Activated T-helper 17 cell treated with anti-CD3 and anti-CD28 coated beads, Interleukin-2, amount 50 U/mL, for 72 hours (primary cell): ENCODE results near the gene SIK3. TPM values are rescaled to one million over a fixed set of nuclear protein-coding genes. Genes with fewer than 3 reads are reported as not detected.

ENCODE experiments used
- ATAC-seq: fragments of 150-1000 bp; cut with Tn5 transposase; replicated peaks from 2 replicates; pipeline ENCODE4 v1.10.0; 2021; ENCODE audit warnings: mild to moderate bottlenecking, moderate library complexity
- H3K27ac Mint-ChIP-seq: one replicate; pipeline ENCODE4 v1.8.0; 2022; ENCODE audit warnings: mixed read lengths
- H3K27me3 Mint-ChIP-seq: one replicate; pipeline ENCODE4 v1.8.0; 2022; ENCODE audit warnings: mixed read lengths
- H3K36me3 Mint-ChIP-seq: one replicate; pipeline ENCODE4 v1.8.0; 2022; ENCODE audit warnings: low read depth, mild to moderate bottlenecking, mixed read lengths
- H3K4me1 Mint-ChIP-seq: one replicate; pipeline ENCODE4 v1.8.0; 2022; ENCODE audit warnings: mixed read lengths
- H3K4me3 Mint-ChIP-seq: one replicate; pipeline ENCODE4 v1.8.0; 2022; ENCODE audit warnings: mild to moderate bottlenecking, mixed read lengths
- H3K9me3 Mint-ChIP-seq: one replicate; pipeline ENCODE4 v1.8.0; 2022; ENCODE audit warnings: mixed read lengths
- total RNA-seq, 2 donors: library from RNA; stranded (reverse); gene quantifications; one replicate each; pipeline ENCODE4 v1.2.3, GENCODE V29; 2022

SIK3 gene
- total RNA-seq, 2 donors from 2014 or later, result 41.9 to 55.7 TPM

DNA sequence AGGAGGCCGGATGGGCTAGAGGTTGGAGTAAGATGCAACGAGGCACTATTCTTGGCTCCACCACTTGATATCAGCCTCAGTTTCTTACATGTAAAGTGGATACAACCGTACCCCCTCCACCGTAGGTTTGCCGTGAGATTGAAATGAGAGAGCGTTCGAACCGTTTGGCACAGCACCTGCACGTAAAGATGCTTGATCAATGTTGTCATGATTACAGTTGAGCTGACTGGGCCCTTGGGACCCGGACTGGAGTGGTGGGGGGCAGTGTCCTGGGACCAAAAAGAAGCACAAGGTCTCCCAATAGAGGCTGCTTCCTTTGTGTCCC lies 264.8 kb downstream of the SIK3 start:
- Mint-ChIP-seq H3K27me3 (no peaks in the 10 kb centered on the region), H3K4me3 (no peak overlapping the region), H3K4me1 (no peaks in the 10 kb centered on the region), H3K27ac (no peak overlapping the region), H3K9me3 (no peaks in the 10 kb centered on the region), H3K36me3 (no peaks in the 10 kb centered on the region)
- no peak for ATAC-seq

DNA sequence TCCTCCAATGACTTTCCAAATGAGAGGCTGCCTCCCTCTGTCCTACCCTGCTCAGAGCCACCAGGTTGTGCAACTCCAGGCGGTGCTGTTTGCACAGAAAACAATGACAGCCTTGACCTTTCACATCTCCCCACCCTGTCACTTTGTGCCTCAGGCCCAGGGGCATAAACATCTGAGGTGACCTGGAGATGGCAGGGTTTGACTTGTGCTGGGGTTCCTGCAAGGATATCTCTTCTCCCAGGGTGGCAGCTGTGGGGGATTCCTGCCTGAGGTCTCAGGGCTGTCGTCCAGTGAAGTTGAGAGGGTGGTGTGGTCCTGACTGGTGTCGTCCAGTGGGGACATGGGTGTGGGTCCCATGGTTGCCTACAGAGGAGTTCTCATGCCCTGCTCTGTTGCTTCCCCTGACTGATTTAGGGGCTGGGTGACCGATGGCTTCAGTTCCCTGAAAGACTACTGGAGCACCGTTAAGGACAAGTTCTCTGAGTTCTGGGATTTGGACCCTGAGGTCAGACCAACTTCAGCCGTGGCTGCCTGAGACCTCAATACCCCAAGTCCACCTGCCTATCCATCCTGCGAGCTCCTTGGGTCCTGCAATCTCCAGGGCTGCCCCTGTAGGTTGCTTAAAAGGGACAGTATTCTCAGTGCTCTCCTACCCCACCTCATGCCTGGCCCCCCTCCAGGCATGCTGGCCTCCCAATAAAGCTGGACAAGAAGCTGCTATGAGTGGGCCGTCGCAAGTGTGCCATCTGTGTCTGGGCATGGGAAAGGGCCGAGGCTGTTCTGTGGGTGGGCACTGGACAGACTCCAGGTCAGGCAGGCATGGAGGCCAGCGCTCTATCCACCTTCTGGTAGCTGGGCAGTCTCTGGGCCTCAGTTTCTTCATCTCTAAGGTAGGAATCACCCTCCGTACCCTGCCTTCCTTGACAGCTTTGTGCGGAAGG lies 265.6 kb downstream of the SIK3 start:
- no peaks in the 10 kb centered on the region for H3K4me1 Mint-ChIP-seq
- H3K27ac Mint-ChIP-seq, result no peak overlapping the region
- no peak for ATAC-seq
- no peak overlapping the region for H3K4me3 Mint-ChIP-seq
- H3K36me3 Mint-ChIP-seq, result no peaks in the 10 kb centered on the region
- no peaks in the 10 kb centered on the region for H3K27me3 Mint-ChIP-seq
- H3K9me3 Mint-ChIP-seq, result no peaks in the 10 kb centered on the region

DNA sequence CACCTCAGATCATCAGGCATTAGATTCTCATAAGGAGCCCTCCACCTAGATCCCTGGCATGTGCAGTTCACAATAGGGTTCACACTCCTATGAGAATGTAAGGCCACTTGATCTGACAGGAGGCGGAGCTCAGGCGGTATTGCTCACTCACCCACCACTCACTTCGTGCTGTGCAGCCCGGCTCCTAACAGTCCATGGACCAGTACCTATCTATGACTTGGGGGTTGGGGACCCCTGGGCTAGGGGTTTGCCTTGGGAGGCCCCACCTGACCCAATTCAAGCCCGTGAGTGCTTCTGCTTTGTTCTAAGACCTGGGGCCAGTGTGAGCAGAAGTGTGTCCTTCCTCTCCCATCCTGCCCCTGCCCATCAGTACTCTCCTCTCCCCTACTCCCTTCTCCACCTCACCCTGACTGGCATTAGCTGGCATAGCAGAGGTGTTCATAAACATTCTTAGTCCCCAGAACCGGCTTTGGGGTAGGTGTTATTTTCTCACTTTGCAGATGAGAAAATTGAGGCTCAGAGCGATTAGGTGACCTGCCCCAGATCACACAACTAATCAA lies 266.4 kb downstream of the SIK3 start:
- Mint-ChIP-seq H3K4me3 (no peak overlapping the region), H3K36me3 (no peaks in the 10 kb centered on the region), H3K4me1 (no peaks in the 10 kb centered on the region), H3K27ac (no peak overlapping the region), H3K9me3 (no peaks in the 10 kb centered on the region), H3K27me3 (no peaks in the 10 kb centered on the region)
- no peak for ATAC-seq

GRCh38 chr11:116830184-116830912 lies 267.9 kb downstream of the SIK3 start:
- Mint-ChIP-seq H3K4me3 (no peak overlapping the region), H3K27me3 (no peaks in the 10 kb centered on the region), H3K36me3 (no peaks in the 10 kb centered on the region), H3K27ac (no peak overlapping the region), H3K4me1 (no peaks in the 10 kb centered on the region), H3K9me3 (no peaks in the 10 kb centered on the region)
- no peak for ATAC-seq

DNA sequence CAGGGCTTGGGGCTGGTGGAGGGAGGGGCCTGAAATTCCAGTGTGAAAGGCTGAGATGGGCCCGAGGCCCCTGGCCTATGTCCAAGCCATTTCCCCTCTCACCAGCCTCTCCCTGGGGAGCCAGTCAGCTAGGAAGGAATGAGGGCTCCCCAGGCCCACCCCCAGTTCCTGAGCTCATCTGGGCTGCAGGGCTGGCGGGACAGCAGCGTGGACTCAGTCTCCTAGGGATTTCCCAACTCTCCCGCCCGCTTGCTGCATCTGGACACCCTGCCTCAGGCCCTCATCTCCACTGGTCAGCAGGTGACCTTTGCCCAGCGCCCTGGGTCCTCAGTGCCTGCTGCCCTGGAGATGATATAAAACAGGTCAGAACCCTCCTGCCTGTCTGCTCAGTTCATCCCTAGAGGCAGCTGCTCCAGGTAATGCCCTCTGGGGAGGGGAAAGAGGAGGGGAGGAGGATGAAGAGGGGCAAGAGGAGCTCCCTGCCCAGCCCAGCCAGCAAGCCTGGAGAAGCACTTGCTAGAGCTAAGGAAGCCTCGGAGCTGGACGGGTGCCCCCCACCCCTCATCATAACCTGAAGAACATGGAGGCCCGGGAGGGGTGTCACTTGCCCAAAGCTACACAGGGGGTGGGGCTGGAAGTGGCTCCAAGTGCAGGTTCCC lies 268.6 kb downstream of the SIK3 start, which contains the start of gene APOC3:
Gene APOC3, plus strand, starts transcription at position 383 of the 659 bp plus-strand sequence. CDS start 676 bp downstream, outside the sequence.
- Mint-ChIP-seq H3K9me3 (no peaks in the 10 kb centered on the region), H3K27ac (no peak within 1 kb of the TSS)

GRCh38 chr11:116828632-116829524 lies 269.4 kb downstream of the SIK3 start:
- no peaks in the 10 kb centered on the region for H3K4me1 Mint-ChIP-seq
- no peak for ATAC-seq

More for the DNA sequence above, 268.6 kb downstream of the SIK3 start, which contains the start of gene APOC3:
- Mint-ChIP-seq H3K4me3 (no peak within 1 kb of the TSS), H3K27me3 (no peaks in the 10 kb centered on the region), H3K36me3 (no peaks in the 10 kb centered on the region), H3K4me1 (no peaks in the 10 kb centered on the region)
- no peak for ATAC-seq

DNA sequence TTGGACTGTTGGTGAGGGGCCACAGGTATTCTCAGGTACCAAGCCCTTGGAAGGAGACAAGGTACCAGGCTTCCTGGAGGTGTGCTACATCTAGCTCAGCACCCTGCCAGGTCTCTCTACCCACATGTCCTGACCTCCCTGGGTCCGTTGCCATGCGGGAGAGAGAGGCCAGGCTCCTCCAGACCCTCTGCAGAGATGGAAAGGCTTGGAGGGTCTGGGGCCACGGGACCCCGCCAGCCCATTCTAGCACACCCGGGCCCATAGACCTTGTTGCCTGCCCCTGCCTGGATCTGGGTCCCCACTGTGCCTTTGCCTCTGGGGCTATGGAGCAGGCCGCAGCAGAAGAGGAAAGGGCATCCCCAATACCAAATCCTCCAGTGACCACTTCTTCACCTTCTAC lies 270.8 kb downstream of the SIK3 start:
- Mint-ChIP-seq H3K27me3 (no peaks in the 10 kb centered on the region), H3K4me3 (no peak overlapping the region), H3K36me3 (no peaks in the 10 kb centered on the region), H3K27ac (no peak overlapping the region), H3K4me1 (no peaks in the 10 kb centered on the region), H3K9me3 (no peaks in the 10 kb centered on the region)
- ATAC-seq, result no peak

More at GRCh38 chr11:116828632-116829524, 269.4 kb downstream of the SIK3 start:
- no peak overlapping the region for H3K4me3 Mint-ChIP-seq
- H3K27ac Mint-ChIP-seq, result no peak overlapping the region
- H3K27me3 Mint-ChIP-seq, result no peaks in the 10 kb centered on the region
- H3K9me3 Mint-ChIP-seq, result no peaks in the 10 kb centered on the region
- H3K36me3 Mint-ChIP-seq, result no peaks in the 10 kb centered on the region

GRCh38 chr11:116826751-116827431 lies 271.3 kb downstream of the SIK3 start:
- no peaks in the 10 kb centered on the region for H3K36me3 Mint-ChIP-seq
- no peak for ATAC-seq
- no peaks in the 10 kb centered on the region for H3K9me3 Mint-ChIP-seq
- H3K27ac Mint-ChIP-seq, result no peak overlapping the region
- H3K27me3 Mint-ChIP-seq, result no peaks in the 10 kb centered on the region
- no peaks in the 10 kb centered on the region for H3K4me1 Mint-ChIP-seq
- H3K4me3 Mint-ChIP-seq, result no peak overlapping the region

GRCh38 chr11:116825854-116826750 lies 272.1 kb downstream of the SIK3 start:
- ATAC-seq, result no peak
- Mint-ChIP-seq H3K36me3 (no peaks in the 10 kb centered on the region), H3K4me1 (no peaks in the 10 kb centered on the region), H3K27me3 (no peaks in the 10 kb centered on the region), H3K27ac (no peak overlapping the region), H3K4me3 (no peak overlapping the region), H3K9me3 (no peaks in the 10 kb centered on the region)

DNA sequence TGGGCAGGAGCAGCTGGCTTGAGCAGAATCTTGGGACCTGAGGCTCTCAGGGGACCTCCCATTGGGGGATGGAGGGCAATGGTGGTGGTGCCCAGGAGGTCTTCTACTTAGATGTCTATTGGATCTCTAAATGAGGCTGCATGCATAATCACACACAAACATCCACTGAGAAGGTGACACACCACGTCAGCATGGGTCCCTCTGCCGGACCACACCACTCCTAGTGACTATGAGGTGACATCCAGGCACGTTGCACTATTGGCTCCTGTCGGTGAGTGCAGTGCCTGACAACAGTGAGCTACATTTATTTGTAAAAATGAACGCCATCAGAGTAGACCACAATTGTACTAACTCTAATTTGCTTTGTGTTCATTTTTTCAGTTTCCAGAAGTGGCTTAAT lies 272.8 kb downstream of the SIK3 start:
- H3K9me3 Mint-ChIP-seq, result no peaks in the 10 kb centered on the region
- no peak for ATAC-seq
- H3K27me3 Mint-ChIP-seq, result no peaks in the 10 kb centered on the region
- H3K27ac Mint-ChIP-seq, result no peak overlapping the region
- no peak overlapping the region for H3K4me3 Mint-ChIP-seq
- no peaks in the 10 kb centered on the region for H3K4me1 Mint-ChIP-seq
- no peaks in the 10 kb centered on the region for H3K36me3 Mint-ChIP-seq

DNA sequence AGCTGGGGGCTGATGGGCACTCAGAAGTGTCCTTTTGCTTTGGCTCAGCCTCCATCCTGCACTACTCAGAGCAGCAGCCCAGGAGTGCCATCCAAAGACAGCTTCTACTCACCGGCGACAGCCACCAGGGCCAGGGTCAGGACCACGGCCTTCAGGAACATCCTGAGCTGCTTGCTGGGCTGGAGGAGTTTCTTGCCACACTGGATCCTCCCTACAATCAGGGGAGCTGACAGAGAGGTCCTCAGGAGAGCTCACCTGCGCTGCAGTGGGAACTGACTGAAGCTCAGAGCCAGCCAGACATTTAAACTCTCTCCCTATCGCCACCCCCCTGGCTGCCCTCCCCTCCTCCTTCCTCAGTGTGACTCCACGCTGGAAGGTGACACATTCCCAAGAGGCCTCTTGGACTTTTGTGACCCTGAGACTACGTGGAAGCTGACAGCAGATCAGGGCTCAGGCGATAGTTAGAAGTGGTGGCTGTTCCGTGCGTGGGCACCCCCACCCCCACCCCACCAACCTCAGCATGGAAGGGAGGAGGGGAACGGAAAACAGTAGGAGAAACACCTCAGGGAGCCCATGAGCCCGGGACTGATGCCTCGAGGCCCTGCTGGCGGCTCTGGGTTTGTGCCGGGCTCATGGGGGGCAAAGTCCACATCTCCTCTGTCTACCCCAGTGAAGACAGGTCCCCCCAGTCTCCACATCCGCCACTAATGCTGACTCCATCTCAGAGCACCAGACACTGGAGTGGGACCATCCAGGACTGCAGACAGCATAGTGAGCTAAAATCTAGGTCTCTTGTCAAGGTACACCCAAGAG lies 275.0 kb downstream of the SIK3 start, which contains the start of gene APOA4:
Gene APOA4, minus strand, starts transcription at position 274 of the 813 bp plus-strand sequence. Its CDS starts 113 bp downstream, at position 161.
- no peak for ATAC-seq
- no peaks in the 10 kb centered on the region for H3K27me3 Mint-ChIP-seq
- no peak within 1 kb of the TSS for H3K4me3 Mint-ChIP-seq
- no peak within 1 kb of the TSS for H3K27ac Mint-ChIP-seq
- no peaks in the 10 kb centered on the region for H3K36me3 Mint-ChIP-seq
- no peaks in the 10 kb centered on the region for H3K9me3 Mint-ChIP-seq
- H3K4me1 Mint-ChIP-seq, result no peaks in the 10 kb centered on the region

DNA sequence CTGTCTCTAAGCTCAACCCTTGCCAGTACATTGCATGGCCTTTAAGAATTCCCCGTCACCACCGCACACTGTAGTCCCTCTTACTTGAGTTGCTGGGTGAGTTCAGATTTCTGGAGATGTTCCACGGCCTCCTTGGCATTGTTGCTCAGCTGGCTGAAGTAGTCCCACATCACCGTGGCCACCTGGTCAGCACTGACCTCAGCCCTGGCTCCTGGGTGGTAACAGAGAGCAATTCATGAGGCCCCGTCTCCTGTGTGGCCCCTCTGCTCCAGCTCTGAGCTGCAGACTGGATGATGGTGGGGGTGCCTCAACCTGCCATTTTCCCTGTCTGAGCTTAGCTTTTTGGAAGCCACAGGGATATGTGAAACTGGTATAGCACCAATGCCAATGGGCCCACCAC lies 275.7 kb downstream of the SIK3 start:
- no peak for ATAC-seq
- H3K9me3 Mint-ChIP-seq, result no peaks in the 10 kb centered on the region
- H3K4me3 Mint-ChIP-seq, result no peak overlapping the region
- H3K4me1 Mint-ChIP-seq, result no peaks in the 10 kb centered on the region
- no peaks in the 10 kb centered on the region for H3K36me3 Mint-ChIP-seq
- no peaks in the 10 kb centered on the region for H3K27me3 Mint-ChIP-seq
- no peak overlapping the region for H3K27ac Mint-ChIP-seq
